ENCODE measurements around the gene ACOT7. TPM values are rescaled to one million over a fixed set of nuclear protein-coding genes. Genes with fewer than 3 reads are reported as not detected.
A peak's percentile ranks its signal among the peaks of the same experiment; 100 is the strongest.

Gene ACOT7
- polyA plus RNA-seq, 6 donors from 2014 or later, result 1.8 to 3.7 (median 2.9) TPM

DNA sequence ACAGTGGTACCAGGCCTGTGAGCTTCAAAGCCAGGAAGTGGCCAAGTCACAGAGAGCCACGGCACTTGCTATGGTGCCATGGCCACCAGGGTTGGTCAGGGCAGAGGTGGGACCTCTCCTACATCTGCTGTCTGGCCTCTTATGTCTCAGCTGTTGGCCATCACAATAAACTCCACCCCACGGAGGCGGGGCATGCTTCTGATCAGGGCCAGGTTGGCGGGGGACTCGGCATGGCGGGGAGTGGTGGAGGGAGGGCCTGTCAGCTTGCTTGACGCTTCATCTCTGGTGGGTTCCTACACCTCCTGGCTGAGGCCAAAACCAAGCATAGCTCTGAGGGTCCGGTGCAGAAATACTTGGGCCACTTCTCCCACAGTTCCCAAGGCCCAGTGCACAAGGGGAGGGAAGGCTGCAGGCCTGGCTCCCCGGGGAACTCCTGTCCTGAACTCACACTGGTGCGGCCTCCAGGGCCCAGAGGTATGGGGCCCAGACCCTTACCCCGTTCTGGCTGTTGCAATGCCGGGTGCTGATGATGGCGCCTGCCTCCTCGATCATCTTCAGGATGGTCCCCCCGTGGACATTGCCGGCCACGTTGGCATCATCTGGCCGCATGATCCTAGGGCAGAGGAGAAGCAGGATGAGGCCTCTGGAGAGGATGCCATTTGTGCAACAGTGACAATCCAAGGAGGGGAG lies 44.2 kb downstream of the ACOT7 start:
- H3K9me3 Mint-ChIP-seq, result no peaks in the 10 kb centered on the region
- H3K4me1 Mint-ChIP-seq, result peaks cover 6 to 12% (median 9%) of the 10 kb centered on the region in 3 donors
- H3K27ac Mint-ChIP-seq, result peak overlapping the region in 1 of 6 donors; percentile 75
- H3K4me3 Mint-ChIP-seq, result no peak overlapping the region
- ATAC-seq (ENCODE audit: low read depth in 2 of 2) (no peak), DNase-seq (no peak)
- no peaks in the 10 kb centered on the region for H3K36me3 Mint-ChIP-seq
- no peaks in the 10 kb centered on the region for H3K27me3 Mint-ChIP-seq

- Mint-ChIP-seq H3K9me3 (no peaks in the 10 kb centered on the region), H3K27ac (peak overlapping the region in 1 of 6 donors; percentile 58), H3K4me1 (peaks cover 6 to 12% (median 9%) of the 10 kb centered on the region in 3 donors), H3K4me3 (peak overlapping the region in 3 of 8 donors; percentile 18 to 48 (median 35)), H3K27me3 (no peaks in the 10 kb centered on the region), H3K36me3 (no peaks in the 10 kb centered on the region)
- no peak for DNase-seq
- ATAC-seq (ENCODE audit: low read depth in 2 of 2), result no peak
Observed at GRCh38 chr1:6348511-6349191, 44.9 kb downstream of the ACOT7 start.

DNA sequence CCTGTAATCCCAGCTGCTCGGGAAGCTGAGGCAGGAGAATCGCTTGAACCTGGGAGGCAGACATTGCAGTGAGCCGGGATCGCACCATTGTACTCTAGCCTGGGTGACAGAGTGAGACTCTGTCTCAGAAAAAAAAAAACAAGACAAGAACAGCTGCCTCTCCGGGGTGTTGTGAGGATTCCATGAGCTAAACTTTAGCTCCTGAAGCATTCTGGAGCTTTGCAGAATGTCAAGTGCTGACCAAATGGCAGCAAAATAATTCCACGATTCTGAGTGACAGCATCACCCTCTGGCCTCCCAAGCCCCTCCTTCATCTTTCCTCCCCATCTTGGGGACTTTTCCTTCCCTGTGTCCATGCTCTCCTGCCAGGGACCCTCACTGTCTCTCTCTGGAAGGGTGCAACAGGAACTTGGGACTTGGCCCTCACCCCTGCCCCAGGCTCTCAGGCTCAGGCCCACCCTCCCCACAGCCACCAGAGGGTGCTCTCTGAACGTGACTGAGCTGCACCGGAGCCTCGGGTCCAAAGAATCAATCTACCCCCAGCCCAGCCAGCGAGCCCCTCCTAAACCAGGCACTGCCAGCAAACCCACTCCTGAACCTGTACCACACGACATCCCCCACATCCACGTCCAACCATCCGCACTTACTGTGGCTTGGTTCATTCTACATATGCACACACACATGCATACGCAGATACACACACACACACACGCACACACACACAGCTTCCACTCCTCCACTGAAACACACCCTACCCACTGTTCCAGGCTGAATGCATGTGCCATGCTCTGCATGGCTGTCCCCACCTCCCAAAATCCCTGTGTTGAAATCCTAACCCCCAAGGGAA lies 45.7 kb downstream of the ACOT7 start:
- peak; percentile 36 for DNase-seq
- peak in 1 of 2 donors; percentile 73 for ATAC-seq (ENCODE audit: low read depth in 2 of 2)
- Mint-ChIP-seq H3K36me3 (no peaks in the 10 kb centered on the region), H3K27me3 (no peaks in the 10 kb centered on the region), H3K4me3 (peak overlapping the region in 4 of 8 donors; percentile 18 to 59 (median 42)), H3K4me1 (peaks cover 6 to 12% (median 9%) of the 10 kb centered on the region in 3 donors), H3K9me3 (no peaks in the 10 kb centered on the region), H3K27ac (peak overlapping the region in 4 of 6 donors; percentile 8 to 88 (median 66))

- Mint-ChIP-seq H3K4me3 (no peak overlapping the region), H3K27me3 (no peaks in the 10 kb centered on the region), H3K27ac (peak overlapping the region in 1 of 6 donors; percentile 21), H3K4me1 (peaks cover 6 to 12% (median 9%) of the 10 kb centered on the region in 3 donors), H3K36me3 (no peaks in the 10 kb centered on the region), H3K9me3 (no peaks in the 10 kb centered on the region)
- ATAC-seq (ENCODE audit: low read depth in 2 of 2) (no peak), DNase-seq (no peak)
Observed at GRCh38 chr1:6345460-6345859, 48.1 kb downstream of the ACOT7 start.

DNA sequence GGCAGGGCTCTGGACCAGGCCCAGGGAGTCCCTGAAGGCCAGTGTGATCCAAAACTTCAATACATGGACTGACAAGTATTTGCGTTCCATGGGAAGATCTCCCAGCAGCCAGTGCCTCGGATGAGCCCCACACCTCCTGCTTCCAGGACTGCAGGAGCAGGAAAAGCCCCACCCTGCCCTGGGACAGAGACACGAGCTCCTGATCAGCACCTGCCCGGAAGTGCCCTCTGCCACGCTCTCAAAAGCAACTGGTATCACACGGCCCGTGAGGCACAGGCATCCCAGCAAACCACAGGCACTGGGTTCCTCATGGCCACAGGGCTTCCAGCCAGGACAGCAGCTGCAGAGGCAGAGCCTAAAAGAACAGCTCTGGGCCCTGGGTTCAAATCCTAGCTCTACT lies 48.6 kb downstream of the ACOT7 start:
- no peak overlapping the region for H3K27ac Mint-ChIP-seq
- H3K9me3 Mint-ChIP-seq, result no peaks in the 10 kb centered on the region
- no peaks in the 10 kb centered on the region for H3K27me3 Mint-ChIP-seq
- H3K4me3 Mint-ChIP-seq, result no peak overlapping the region
- DNase-seq, result no peak
- ATAC-seq (ENCODE audit: low read depth in 2 of 2), result no peak
- peaks cover 6 to 12% (median 9%) of the 10 kb centered on the region in 3 donors for H3K4me1 Mint-ChIP-seq
- H3K36me3 Mint-ChIP-seq, result no peaks in the 10 kb centered on the region

DNA sequence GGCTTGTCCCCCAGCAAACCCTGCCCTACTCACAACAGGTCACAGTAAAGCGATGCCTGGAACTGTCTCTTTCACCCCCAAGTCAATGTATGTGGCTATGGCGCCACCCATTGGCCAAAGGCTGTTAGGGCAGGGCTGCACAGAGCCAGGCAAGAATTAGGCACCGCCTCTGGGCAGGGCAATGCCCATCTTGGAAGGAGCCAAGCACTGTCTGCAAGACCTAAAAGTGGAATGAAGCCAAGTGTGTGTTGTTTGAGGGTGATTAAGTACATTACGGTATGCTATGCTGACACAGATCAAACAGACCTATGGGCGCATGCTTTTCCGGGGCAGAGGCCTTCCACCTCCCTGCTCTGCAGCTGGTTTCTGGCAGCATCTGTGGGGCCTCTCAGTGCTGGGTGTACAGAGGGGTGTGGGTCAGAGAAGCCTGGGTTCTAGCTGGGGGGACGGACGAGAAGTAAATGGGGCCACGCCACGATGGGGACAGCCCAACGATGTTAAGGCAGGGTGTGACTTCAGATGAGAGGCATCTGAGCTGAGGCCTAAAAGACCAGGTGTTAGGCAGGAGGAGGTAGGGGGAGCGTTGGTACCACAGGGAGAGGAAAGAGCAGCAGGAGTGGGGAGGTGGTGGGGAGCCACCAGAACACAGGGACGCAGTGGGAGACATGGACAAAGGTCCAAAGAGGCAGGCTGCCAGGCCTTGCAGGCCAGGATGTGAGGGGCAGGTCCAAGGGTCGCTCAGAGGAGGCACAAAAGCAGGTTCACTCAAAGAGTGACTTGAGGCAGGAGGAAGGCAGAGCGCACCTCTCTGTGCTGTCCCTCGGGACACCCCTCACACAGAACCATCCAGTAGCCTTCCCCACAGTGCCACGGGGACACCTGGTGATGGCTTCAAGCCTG lies 49.8 kb downstream of the ACOT7 start:
- no peaks in the 10 kb centered on the region for H3K27me3 Mint-ChIP-seq
- peak; percentile 35 to 52 for ATAC-seq (ENCODE audit: low read depth in 2 of 2)
- no peak overlapping the region for H3K4me3 Mint-ChIP-seq
- no peaks in the 10 kb centered on the region for H3K9me3 Mint-ChIP-seq
- no peaks in the 10 kb centered on the region for H3K36me3 Mint-ChIP-seq
- DNase-seq, result peak; percentile 11
- H3K27ac Mint-ChIP-seq, result no peak overlapping the region
- H3K4me1 Mint-ChIP-seq, result peaks cover 6 to 11% (median 9%) of the 10 kb centered on the region in 3 donors

- DNase-seq (no peak), ATAC-seq (ENCODE audit: low read depth in 2 of 2) (no peak)
- Mint-ChIP-seq H3K27me3 (no peaks in the 10 kb centered on the region), H3K36me3 (no peaks in the 10 kb centered on the region), H3K27ac (no peak overlapping the region), H3K4me1 (no peaks in the 10 kb centered on the region), H3K4me3 (no peak overlapping the region), H3K9me3 (no peaks in the 10 kb centered on the region)
Observed at GRCh38 chr1:6342056-6342455, 51.5 kb downstream of the ACOT7 start.

DNA sequence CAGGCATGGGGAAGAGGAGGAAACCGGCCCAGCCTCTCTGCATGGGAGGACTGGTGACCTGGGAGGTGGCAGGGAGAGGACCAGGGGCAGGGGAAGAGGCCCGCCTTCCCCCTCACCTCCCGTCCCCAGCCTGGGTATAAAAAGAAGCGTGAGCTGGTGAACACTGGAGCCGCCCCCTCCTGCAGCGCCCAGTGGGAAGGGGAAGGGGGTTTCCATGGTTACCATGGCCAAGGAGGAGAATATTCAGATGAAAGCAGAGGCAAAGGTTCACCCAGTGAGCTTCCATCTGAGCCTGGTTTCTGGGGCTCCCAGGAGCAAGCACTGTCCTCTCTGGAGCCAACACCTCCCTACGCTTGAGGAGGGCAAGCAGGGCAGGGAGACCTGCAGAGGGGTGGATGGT lies 54.9 kb downstream of the ACOT7 start:
- H3K4me3 Mint-ChIP-seq, result no peak overlapping the region
- no peaks in the 10 kb centered on the region for H3K4me1 Mint-ChIP-seq
- ATAC-seq (ENCODE audit: low read depth in 2 of 2) (no peak), DNase-seq (no peak)
- no peaks in the 10 kb centered on the region for H3K36me3 Mint-ChIP-seq
- H3K27ac Mint-ChIP-seq, result no peak overlapping the region
- no peaks in the 10 kb centered on the region for H3K27me3 Mint-ChIP-seq
- H3K9me3 Mint-ChIP-seq, result no peaks in the 10 kb centered on the region

DNA sequence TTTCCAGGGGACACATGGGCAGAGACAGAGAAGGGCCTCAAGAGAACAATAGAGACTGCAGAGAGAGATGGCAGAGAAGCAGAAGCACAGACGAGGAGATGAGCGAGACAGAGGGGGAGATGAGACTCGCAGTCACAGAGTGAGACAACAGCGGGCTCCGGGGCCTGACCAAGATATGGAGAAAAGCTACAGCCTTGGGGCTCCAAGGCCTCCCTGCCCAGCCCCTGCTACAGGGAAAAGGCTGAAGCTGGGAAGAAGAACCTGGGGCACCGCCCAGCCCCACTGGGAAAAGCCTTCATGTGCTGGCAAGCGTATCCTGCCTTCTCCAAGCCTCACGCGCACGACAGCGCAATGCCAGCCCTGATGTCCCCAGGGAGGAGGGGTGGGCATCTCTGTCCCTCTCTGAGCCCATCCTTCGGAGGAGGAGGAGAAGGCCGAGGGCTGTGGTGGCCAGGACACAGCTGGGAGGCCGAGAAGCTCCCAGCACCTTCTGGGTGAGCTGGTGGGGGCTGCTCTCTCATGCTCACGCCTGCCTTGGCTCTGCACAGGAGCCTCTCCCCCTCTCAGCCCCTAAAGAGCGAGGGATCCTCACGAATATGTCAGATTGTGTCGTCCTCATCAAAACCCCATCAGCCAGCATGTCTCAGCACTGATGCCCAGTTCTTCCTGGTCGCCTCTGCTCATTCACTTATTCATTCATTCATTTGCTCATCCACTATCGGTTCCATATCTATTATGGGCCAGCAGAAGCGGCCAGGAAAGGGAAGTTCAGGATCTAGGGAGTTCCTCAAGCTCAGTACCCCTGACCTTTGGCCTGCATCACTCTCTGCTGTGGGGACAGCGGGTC lies 56.6 kb downstream of the ACOT7 start:
- H3K36me3 Mint-ChIP-seq, result no peaks in the 10 kb centered on the region
- no peaks in the 10 kb centered on the region for H3K27me3 Mint-ChIP-seq
- no peaks in the 10 kb centered on the region for H3K4me1 Mint-ChIP-seq
- H3K4me3 Mint-ChIP-seq, result no peak overlapping the region
- no peaks in the 10 kb centered on the region for H3K9me3 Mint-ChIP-seq
- no peak overlapping the region for H3K27ac Mint-ChIP-seq
- ATAC-seq (ENCODE audit: low read depth in 2 of 2), result no peak
- no peak for DNase-seq

DNA sequence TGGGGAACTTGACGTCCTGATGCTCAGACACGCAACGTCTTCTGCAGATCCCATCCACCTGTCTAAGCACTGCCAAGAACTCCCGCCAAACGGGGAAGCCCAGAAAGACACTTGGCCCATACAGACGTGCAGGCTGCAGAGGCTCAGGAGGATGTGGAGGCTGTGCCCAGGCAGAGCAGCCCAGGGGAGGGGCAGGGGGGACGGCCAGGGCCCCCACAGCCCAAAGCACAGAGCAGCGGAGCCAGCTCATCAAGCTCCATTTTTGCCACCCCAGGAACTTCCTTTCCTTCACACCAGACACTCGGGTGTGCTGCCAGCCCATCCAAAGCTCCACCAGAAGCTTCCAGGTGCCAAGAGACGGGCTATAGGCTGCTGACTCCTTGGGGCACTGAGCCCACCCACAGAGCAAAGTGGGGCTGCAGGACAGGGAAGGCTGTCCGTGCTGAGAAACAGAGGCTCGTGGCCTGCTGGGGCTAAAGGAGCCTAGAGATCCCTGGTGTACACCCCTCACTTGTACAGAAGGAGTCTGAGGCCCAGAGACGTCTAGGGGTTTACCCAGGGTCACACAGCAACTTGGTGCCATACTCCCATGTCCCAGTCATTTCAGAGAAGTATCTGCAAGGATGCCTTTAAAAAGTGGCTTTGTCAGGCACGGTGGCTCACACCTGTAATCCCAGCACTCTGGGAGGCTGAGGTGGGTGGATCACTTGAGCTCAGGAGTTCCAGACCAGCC lies 59.1 kb downstream of the ACOT7 start:
- ATAC-seq (ENCODE audit: low read depth in 2 of 2), result no peak

GRCh38 chr1:6332821-6333220 lies 60.7 kb downstream of the ACOT7 start:
- ATAC-seq (ENCODE audit: low read depth in 2 of 2), result no peak
- no peak overlapping the region for H3K4me3 Mint-ChIP-seq
- H3K27ac Mint-ChIP-seq, result no peak overlapping the region
- H3K36me3 Mint-ChIP-seq, result no peaks in the 10 kb centered on the region
- H3K4me1 Mint-ChIP-seq, result no peaks in the 10 kb centered on the region
- no peaks in the 10 kb centered on the region for H3K27me3 Mint-ChIP-seq
- no peaks in the 10 kb centered on the region for H3K9me3 Mint-ChIP-seq
- DNase-seq, result no peak

More for the DNA sequence above, 59.1 kb downstream of the ACOT7 start:
- H3K4me3 Mint-ChIP-seq, result no peak overlapping the region
- H3K4me1 Mint-ChIP-seq, result no peaks in the 10 kb centered on the region
- no peak overlapping the region for H3K27ac Mint-ChIP-seq
- no peak for DNase-seq
- H3K36me3 Mint-ChIP-seq, result no peaks in the 10 kb centered on the region
- H3K27me3 Mint-ChIP-seq, result no peaks in the 10 kb centered on the region
- H3K9me3 Mint-ChIP-seq, result no peaks in the 10 kb centered on the region

All from naive B cell (primary cell).